Fibroblast of mammary gland (primary cell): ENCODE data around the gene PAX7.

Experiments
- DNase-seq: peaks from one replicate; pipeline ENCODE4 v3.0.0-alpha.2; 2010; ENCODE audit warnings: low read depth
- H3K4me3 ChIP-seq: 2 replicates; pipeline ENCODE4 v1.5.1; 2011; ENCODE audit warnings: low read depth, mild to moderate bottlenecking, low read length, moderate library complexity; ENCODE audit not compliant: control insufficient read depth
- CTCF ChIP-seq: conservative IDR thresholded peaks from 2 replicates; pipeline ENCODE4 v1.5.1; 2011; ENCODE audit warnings: low read depth, low read length, inconsistent platforms; ENCODE audit not compliant: control insufficient read depth, insufficient read depth

PAX7 gene

GRCh38 chr1:18712252-18712600 is 81.6 kb downstream of the PAX7 start:
- no peak overlapping the region for H3K4me3 ChIP-seq
- TF ChIP-seq CTCF: no peak
- no peak for DNase-seq

- no peak for TF ChIP-seq CTCF
- no peak for DNase-seq
- H3K4me3 ChIP-seq: no peak overlapping the region
Observed at GRCh38 chr1:18714404-18715175, 83.9 kb downstream of the PAX7 start.

- H3K4me3 ChIP-seq: no peak overlapping the region
- TF ChIP-seq CTCF: no peak
Observed at GRCh38 chr1:18716112-18716784, 85.6 kb downstream of the PAX7 start.

GRCh38 chr1:18716785-18717678 is 86.4 kb downstream of the PAX7 start:
- DNase-seq: no peak
- no peak overlapping the region for H3K4me3 ChIP-seq
- no peak for TF ChIP-seq CTCF

More at GRCh38 chr1:18716112-18716784, 85.6 kb downstream of the PAX7 start:
- DNase-seq: no peak

- no peak for DNase-seq
- no peak for TF ChIP-seq CTCF
- H3K4me3 ChIP-seq: no peak overlapping the region
Observed at GRCh38 chr1:18719786-18720451, 89.3 kb downstream of the PAX7 start.

GRCh38 chr1:18721041-18721440 is 90.4 kb downstream of the PAX7 start:
- no peak for DNase-seq
- no peak overlapping the region for H3K4me3 ChIP-seq
- no peak for TF ChIP-seq CTCF
